ENCODE data around the gene DNAI4.

DNAI4 gene

GRCh38 chr1:66767626-66768025 lies 157.0 kb downstream of the DNAI4 start:
- H2BK5ac ChIP-seq (ENCODE audit: low read depth, low read length, poor library complexity) = no peak overlapping the region

DNA sequence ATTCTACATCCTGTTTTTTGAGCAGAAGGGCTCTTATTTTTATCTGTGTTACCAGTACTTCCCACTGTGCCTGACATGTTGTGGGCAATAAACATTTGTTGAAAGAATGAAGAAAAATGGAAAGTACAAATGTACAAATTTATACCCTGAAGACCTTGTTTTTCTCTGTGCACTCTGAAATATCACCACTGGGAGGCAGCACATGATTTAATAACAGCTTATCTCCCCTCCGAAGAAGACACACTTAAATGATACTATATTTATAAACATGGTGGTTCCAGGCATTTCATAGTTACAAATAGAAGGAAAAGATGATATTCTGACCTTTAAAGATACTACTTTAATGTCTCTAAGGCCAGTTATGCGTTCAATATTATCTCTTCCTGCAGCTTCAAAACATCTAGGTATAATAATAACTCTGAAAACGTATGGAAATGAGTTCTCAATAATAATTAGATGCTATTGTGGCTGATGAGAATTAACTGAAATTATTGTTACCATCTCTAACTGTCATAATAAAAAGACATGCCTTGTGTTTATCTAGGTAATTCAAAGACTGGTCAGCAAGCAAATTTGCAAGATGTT lies 159.6 kb downstream of the DNAI4 start:
- H2AFZ ChIP-seq (ENCODE audit: insufficient read depth, low read length, poor library complexity) = no peak overlapping the region
- H3K9me3 ChIP-seq (ENCODE audit: insufficient read depth, low read depth, low read length) = no peaks in the 10 kb centered on the region
- no peak overlapping the region for H3K14ac ChIP-seq (ENCODE audit: low read length)
- no peak overlapping the region for H3K18ac ChIP-seq (ENCODE audit: low read length)
- H3K4ac ChIP-seq (ENCODE audit: low read depth, low read length) = no peak overlapping the region
- H3K4me2 ChIP-seq (ENCODE audit: low read length) = no peak overlapping the region
- no peaks in the 10 kb centered on the region for H3K27me3 ChIP-seq (ENCODE audit: insufficient read depth, low read length)
- H2BK120ac ChIP-seq (ENCODE audit: insufficient read depth, low read length, poor library complexity) = no peak overlapping the region
- no peak overlapping the region for H2BK5ac ChIP-seq (ENCODE audit: low read depth, low read length, poor library complexity)
- H3K23ac ChIP-seq (ENCODE audit: low read length) = no peak overlapping the region
- no CpG with 5 or more reads among the region's 3 CpGs for WGBS (ENCODE audit: extremely low coverage, insufficient coverage, insufficient read length)
- H3K27ac ChIP-seq (ENCODE audit: low read depth, low read length) = no peak overlapping the region
- no peak overlapping the region for H2BK12ac ChIP-seq (ENCODE audit: low read length)
- H4K12ac ChIP-seq (ENCODE audit: low read depth, low read length) = no peak overlapping the region
- peak; percentile 25 to 74 for DNase-seq
- H2AK5ac ChIP-seq (ENCODE audit: low read length) = no peak overlapping the region
- H3K79me1 ChIP-seq (ENCODE audit: low read length) = no peaks in the 10 kb centered on the region
- no peaks in the 10 kb centered on the region for H3K36me3 ChIP-seq (ENCODE audit: control insufficient read depth in 1 of 2, insufficient read depth in 2 of 2, low read length in 2 of 2)
- H3K9ac ChIP-seq (ENCODE audit: low read length) = no peak overlapping the region
- H3K4me1 ChIP-seq (ENCODE audit: control insufficient read depth in 1 of 2, insufficient read depth in 2 of 2, low read length in 2 of 2) = no peaks in the 10 kb centered on the region
- no peak overlapping the region for H4K8ac ChIP-seq (ENCODE audit: low read depth, low read length)
- no peak overlapping the region for H4K91ac ChIP-seq (ENCODE audit: low read depth, low read length)
- no peak overlapping the region for H3K4me3 ChIP-seq (ENCODE audit: low read depth, low read length)
- H3K79me2 ChIP-seq (ENCODE audit: control insufficient read depth, insufficient read depth, low read length, poor library complexity) = no peaks in the 10 kb centered on the region

More at GRCh38 chr1:66767626-66768025, 157.0 kb downstream of the DNAI4 start:
- H3K18ac ChIP-seq (ENCODE audit: low read length) = no peak overlapping the region
- no peak for DNase-seq
- no peak overlapping the region for H3K27ac ChIP-seq (ENCODE audit: low read depth, low read length)
- H3K27me3 ChIP-seq (ENCODE audit: insufficient read depth, low read length) = no peaks in the 10 kb centered on the region
- H3K9me3 ChIP-seq (ENCODE audit: insufficient read depth, low read depth, low read length) = no peaks in the 10 kb centered on the region
- no peaks in the 10 kb centered on the region for H3K36me3 ChIP-seq (ENCODE audit: control insufficient read depth in 1 of 2, insufficient read depth in 2 of 2, low read length in 2 of 2)
- H3K14ac ChIP-seq (ENCODE audit: low read length) = no peak overlapping the region
- no peak overlapping the region for H3K4ac ChIP-seq (ENCODE audit: low read depth, low read length)
- no peak overlapping the region for H4K91ac ChIP-seq (ENCODE audit: low read depth, low read length)
- H3K23ac ChIP-seq (ENCODE audit: low read length) = no peak overlapping the region
- H4K12ac ChIP-seq (ENCODE audit: low read depth, low read length) = no peak overlapping the region
- H3K79me2 ChIP-seq (ENCODE audit: control insufficient read depth, insufficient read depth, low read length, poor library complexity) = no peaks in the 10 kb centered on the region
- H4K8ac ChIP-seq (ENCODE audit: low read depth, low read length) = no peak overlapping the region
- no peak overlapping the region for H3K4me2 ChIP-seq (ENCODE audit: low read length)
- H3K79me1 ChIP-seq (ENCODE audit: low read length) = no peaks in the 10 kb centered on the region
- no peak overlapping the region for H3K9ac ChIP-seq (ENCODE audit: low read length)
- no peaks in the 10 kb centered on the region for H3K4me1 ChIP-seq (ENCODE audit: control insufficient read depth in 1 of 2, insufficient read depth in 2 of 2, low read length in 2 of 2)
- no peak overlapping the region for H2AK5ac ChIP-seq (ENCODE audit: low read length)
- no peak overlapping the region for H2BK12ac ChIP-seq (ENCODE audit: low read length)
- no peak overlapping the region for H2AFZ ChIP-seq (ENCODE audit: insufficient read depth, low read length, poor library complexity)
- no peak overlapping the region for H2BK120ac ChIP-seq (ENCODE audit: insufficient read depth, low read length, poor library complexity)
- no peak overlapping the region for H3K4me3 ChIP-seq (ENCODE audit: low read depth, low read length)
